Loucy (cell line): ENCODE data around the gene PI4KA.

Experiments used
- CTCF ChIP-seq: fragments of 200-600 bp; sonication (generic); conservative IDR thresholded peaks from 2 replicates; pipeline ENCODE4 v1.5.1; 2014; ENCODE audit warnings: mild to moderate bottlenecking, antibody characterized with exemption, low read length
- EZH2phosphoT487 ChIP-seq: fragments of 200-600 bp; IDR thresholded peaks from 2 replicates; pipeline ENCODE4 v1.6.1; 2018; ENCODE audit warnings: antibody characterized with exemption, mild to moderate bottlenecking, moderate library complexity, borderline replicate concordance

GRCh38 chr22:20899827-20900423 lies 41.3 kb upstream of the PI4KA start:
- TF ChIP-seq CTCF (no peak), EZH2phosphoT487 (no peak)
